K562 (cell line): ENCODE measurements around the gene KRTAP13-4. TPM values are rescaled to one million over a fixed set of nuclear protein-coding genes. Genes with fewer than 3 reads are reported as not detected.

Experiments
- ATAC-seq: fragments of 200-7000 bp; cut with Tn5 transposase; 3 replicates; pipeline ENCODE4 v1.9.1; 2020; ENCODE audit warnings: moderate library complexity
- BruUV-seq: library from RNA; stranded (reverse); fragments of 400-500 nt; replicated peaks from 2 replicates; lab custom pipeline; 2021; lab: Mats Ljungman, UMichigan
- CTCF ChIA-PET: fragments of 300-600 bp; formaldehyde crosslinking; extraction: SDS; loops from one replicate; lab custom pipeline; 2021; ENCODE audit warnings: low intra/inter-chr PET ratio; lab: Yijun Ruan, JAX
- POLR2A ChIA-PET: fragments of 300-600, 350-650 bp; sonication (Branson Sonifier 250); formaldehyde crosslinking; extraction: SDS; loops from one replicate; lab custom pipeline; 2021; ENCODE audit warnings: antibody characterized with exemption, inconsistent platforms; lab: Yijun Ruan, JAX
- DNase-seq, 4 experiments: peaks; one replicate each; pipeline versions ENCODE4 v3.0.0 to v3.0.0-alpha.2; 2011 to 2018; ENCODE audit warnings: low spot score in 3 of 4, mixed read lengths in 3 of 4; ENCODE audit errors: extremely low read depth in 1 of 4
- FAIRE-seq: peaks from 2 replicates; lab custom pipeline; 2011; peaks lifted over from hg19 to GRCh38; lab: Jason Lieb, UNC
- H2AFZ ChIP-seq: 2 replicates; pipeline ENCODE4 v1.6.0; 2011; ENCODE audit warnings: low read depth, low read length, control low read depth, inconsistent platforms
- H3K27ac ChIP-seq: fragments of 200-600 bp; 3 replicates; pipeline ENCODE4 v1.8.0; 2011; ENCODE audit warnings: low read depth, mild to moderate bottlenecking, control low read depth, inconsistent platforms, low read length, moderate library complexity, mixed read lengths; ENCODE audit errors: extremely low read depth
- H3K27me3 ChIP-seq, 2 experiments: fragments of 300-600 bp in 1 of 2; 2 replicates in 1 of 2; 3 replicates in 1 of 2; pipeline versions ENCODE4 v1.6.0 to v1.8.0; 2011; ENCODE audit warnings: inconsistent platforms in 2 of 2, low read length in 2 of 2, mild to moderate bottlenecking in 1 of 2, mixed read lengths in 1 of 2, moderate library complexity in 1 of 2; ENCODE audit not compliant: control insufficient read depth in 2 of 2, insufficient read depth in 2 of 2
- H3K36me3 ChIP-seq: fragments of 300-600 bp; 3 replicates; pipeline ENCODE4 v1.8.0; 2011; ENCODE audit warnings: mild to moderate bottlenecking, low read length, inconsistent platforms; ENCODE audit not compliant: control insufficient read depth, insufficient read depth
- H3K4me1 ChIP-seq, 2 experiments: fragments of 200-600 bp in 1 of 2; replicated peaks in 1 of 2; 2 replicates in 1 of 2; 3 replicates in 1 of 2; pipeline versions ENCODE4 v1.5.1 to v1.8.0; 2011; ENCODE audit warnings: inconsistent platforms in 2 of 2, low read length in 2 of 2, mild to moderate bottlenecking in 1 of 2, mixed read lengths in 1 of 2, moderate library complexity in 1 of 2; ENCODE audit not compliant: control insufficient read depth in 2 of 2, insufficient read depth in 2 of 2
- H3K4me2 ChIP-seq: 2 replicates; pipeline ENCODE4 v1.6.1; 2011; ENCODE audit warnings: low read length, control low read depth, inconsistent platforms, mixed read lengths; ENCODE audit not compliant: insufficient read depth
- H3K4me3 ChIP-seq: fragments of 200-600 bp; sonication (generic), shearing (Covaris generic); 2 replicates; pipeline ENCODE4 v1.5.1; 2016; ENCODE audit warnings: control low read depth, inconsistent platforms
- H3K79me2 ChIP-seq: fragments of 200-600 bp; 3 replicates; pipeline ENCODE4 v1.8.0; 2011; ENCODE audit warnings: low read length, inconsistent platforms; ENCODE audit not compliant: control insufficient read depth, insufficient read depth
- H3K9ac ChIP-seq, 2 experiments: 2 replicates each; pipeline versions ENCODE4 v1.6.0 to v1.6.1; 2011; ENCODE audit warnings: low read depth in 2 of 2, low read length in 2 of 2, control low read depth in 1 of 2, inconsistent platforms in 1 of 2, mild to moderate bottlenecking in 1 of 2, mixed read lengths in 1 of 2; ENCODE audit not compliant: insufficient read depth in 1 of 2
- H3K9me1 ChIP-seq: one replicate; pipeline ENCODE4 v1.6.0; 2011; ENCODE audit warnings: inconsistent platforms, mild to moderate bottlenecking, low read length, moderate library complexity; ENCODE audit not compliant: control insufficient read depth, insufficient read depth
- H3K9me3 ChIP-seq: replicated peaks from 2 replicates; pipeline ENCODE4 v1.5.1; 2011; ENCODE audit warnings: low read depth, low read length, inconsistent platforms; ENCODE audit not compliant: control insufficient read depth, insufficient read depth
- H4K20me1 ChIP-seq: replicated peaks from 2 replicates; pipeline ENCODE4 v1.6.1; 2011; ENCODE audit warnings: low read length, inconsistent platforms, mixed read lengths; ENCODE audit not compliant: control insufficient read depth, insufficient read depth
- CBFA2T3 ChIP-seq: fragments of 450-650 bp; IDR thresholded peaks from 2 replicates; pipeline ENCODE4 v1.6.1; 2017
- DMBX1 ChIP-seq: fragments of 250-450 bp; sonication (Bioruptor Pico); IDR thresholded peaks from 2 replicates; pipeline ENCODE4 v1.8.0; 2022; ENCODE audit warnings: inconsistent platforms, mild to moderate bottlenecking, moderate library complexity, borderline replicate concordance
- ILF3 ChIP-seq: fragments of 450-650 bp; IDR thresholded peaks from 2 replicates; pipeline ENCODE4 v1.6.1; 2018; ENCODE audit warnings: antibody characterized with exemption, mild to moderate bottlenecking, moderate library complexity, borderline replicate concordance
- PPARD ChIP-seq: fragments of 250-450 bp; sonication (Bioruptor Pico); IDR thresholded peaks from 2 replicates; pipeline ENCODE4 v1.8.0; 2022; ENCODE audit warnings: inconsistent platforms, mild to moderate bottlenecking, moderate library complexity
- THRAP3 ChIP-seq: fragments of 450-650 bp; IDR thresholded peaks from 2 replicates; pipeline ENCODE4 v1.6.1; 2016; ENCODE audit warnings: mild to moderate bottlenecking, inconsistent platforms, borderline replicate concordance
- XRCC4 ChIP-seq: IDR thresholded peaks from one replicate; pipeline ENCODE4 v1.6.1; 2011; ENCODE audit not compliant: insufficient read depth, insufficient read length; ENCODE audit errors: extremely low read depth
- ZNF445 ChIP-seq: fragments of 250-450 bp; sonication (Bioruptor Pico); IDR thresholded peaks from 2 replicates; pipeline ENCODE4 v1.4.0; 2020; ENCODE audit warnings: low read depth, mild to moderate bottlenecking, moderate library complexity
- WGBS: fragments of 100-300 bp; shearing (Covaris generic); methylation state at CpG from one replicate; pipeline ENCODE4 v1.1.6; 2016; ENCODE audit warnings: low coverage, mixed read lengths; ENCODE audit not compliant: insufficient coverage; ENCODE audit errors: missing lambda C conversion rate; 5-methylcytosine and 5-hydroxymethylcytosine counted together
- in situ Hi-C: fragments of 300-500 bp; cut with MboI; formaldehyde crosslinking; loops from 4 replicates; pipeline ENCODE4 v1.15.0; 2018; ENCODE audit warnings: inconsistent platforms, mixed read lengths
- intact Hi-C: fragments of 100-400 bp; cut with micrococcal nuclease; formaldehyde crosslinking; loops from 2 replicates; pipeline ENCODE4 v1.14.2; 2022
- polyA plus RNA-seq, 8 experiments: library from polyadenylated mRNA; depleted of rRNA in 4 of 8; stranded (reverse) in 5 of 8; unstranded in 3 of 8; fragments of >200 nt; fragmentation: Nextera tagmentation in 2 of 8; fragmentation: Illumina TruSeq in 1 of 8; extraction: Ambion mirVana in 2 of 8; extraction: Trizol in 1 of 8; gene quantifications; 2 replicates each; pipeline versions ENCODE4 v1.2.1 to v1.2.3, GENCODE V29; 2011 to 2014; ENCODE audit warnings: inconsistent platforms in 1 of 8, missing spikeins in 1 of 8
- total RNA-seq, 7 experiments: library from RNA; depleted of rRNA in 6 of 7; stranded (reverse); fragments of >200 nt in 6 of 7; fragmentation: Illumina TruSeq in 2 of 7; extraction: Trizol in 2 of 7; gene quantifications; 2 replicates each; pipeline versions ENCODE4 v1.2.1 to v1.2.3, GENCODE V29; 2011 to 2021; ENCODE audit warnings: low replicate concordance in 1 of 7
- TF ChIP-seq, protein P1 (sequence below): fragments of 200-800 bp; sonication (Bioruptor generic); IDR thresholded peaks from 2 replicates; pipeline ENCODE4 v1.6.1; 2016; ENCODE audit warnings: missing genetic modification characterization, missing compliant biosample characterization
- TF ChIP-seq, protein P2 (sequence below): sonication (generic); formaldehyde crosslinking; IDR thresholded peaks from 2 replicates; pipeline ENCODE4 v1.8.1; 2023; ENCODE audit warnings: mild to moderate bottlenecking, missing genetic modification reagents
- TF ChIP-seq, protein P3 (sequence below): fragments of 450-650 bp; IDR thresholded peaks from 2 replicates; pipeline ENCODE4 v1.6.1; 2017; ENCODE audit warnings: antibody characterized with exemption

The KRTAP13-4 gene
- total and polyA plus RNA-seq, 9 of the 15 experiments (the other 6 are each of a cell fraction or from before 2014, with no cell fraction given) = not detected

DNA sequence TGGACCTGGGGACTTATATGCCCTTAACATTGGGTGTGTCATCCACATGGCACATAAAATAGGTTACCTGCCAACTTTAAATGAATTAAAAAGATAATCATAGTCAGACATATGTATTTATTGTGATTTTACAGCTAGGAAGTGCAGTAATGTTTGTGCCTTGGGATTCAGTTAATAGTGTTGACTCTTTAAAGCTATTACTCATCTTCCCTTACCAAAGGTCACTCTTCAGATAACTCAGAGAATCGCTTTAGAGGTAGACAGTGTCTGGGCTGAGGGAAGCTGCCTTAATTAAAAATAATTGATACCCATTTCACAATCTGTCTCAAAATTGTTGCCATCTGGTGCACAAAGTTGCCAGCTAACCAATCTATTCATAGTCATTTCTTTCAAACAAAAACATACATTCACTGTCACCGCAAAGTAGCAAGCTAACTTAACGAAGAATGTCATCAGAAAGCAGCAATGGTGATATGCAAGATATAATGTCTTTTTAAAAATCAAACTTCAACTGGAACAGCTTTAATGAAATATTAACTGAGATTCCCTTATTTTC is 7.1 kb downstream of the KRTAP13-4 start:
- DNase-seq (no peak), FAIRE-seq (no peak), ATAC-seq (no peak)
- BruUV-seq = no TSS peak
- Histone ChIP-seq H3K9ac (no peak overlapping the region), H3K27ac (no peak overlapping the region), H3K4me2 (no peak overlapping the region), H3K79me2 (no peaks in the 10 kb centered on the region), H3K27me3 (no peaks in the 10 kb centered on the region), H3K36me3 (no peaks in the 10 kb centered on the region), H2AFZ (no peak overlapping the region), H3K4me3 (no peak overlapping the region), H4K20me1 (no peaks in the 10 kb centered on the region), H3K9me1 (no peaks in the 10 kb centered on the region), H3K9me3 (no peaks in the 10 kb centered on the region; the same call in 1 of the 2 replicates), H3K4me1 (no peaks in the 10 kb centered on the region)
- POLR2A ChIA-PET = no interaction called here
- in situ Hi-C loops (no loop called here), intact Hi-C loops (no loop called here)
- CTCF ChIA-PET = no interaction called here
- WGBS = 3% methylated on average over 3 of the region's 3 CpGs
- TF ChIP-seq PPARD (CRISPR knock-in tag) (no peak), CBFA2T3 (no peak), ZNF445 (CRISPR knock-in tag) (no peak), ILF3 (no peak), DMBX1 (CRISPR knock-in tag) (no peak), XRCC4 (no peak), THRAP3 (no peak)
- TF ChIP-seq, protein P1, sequence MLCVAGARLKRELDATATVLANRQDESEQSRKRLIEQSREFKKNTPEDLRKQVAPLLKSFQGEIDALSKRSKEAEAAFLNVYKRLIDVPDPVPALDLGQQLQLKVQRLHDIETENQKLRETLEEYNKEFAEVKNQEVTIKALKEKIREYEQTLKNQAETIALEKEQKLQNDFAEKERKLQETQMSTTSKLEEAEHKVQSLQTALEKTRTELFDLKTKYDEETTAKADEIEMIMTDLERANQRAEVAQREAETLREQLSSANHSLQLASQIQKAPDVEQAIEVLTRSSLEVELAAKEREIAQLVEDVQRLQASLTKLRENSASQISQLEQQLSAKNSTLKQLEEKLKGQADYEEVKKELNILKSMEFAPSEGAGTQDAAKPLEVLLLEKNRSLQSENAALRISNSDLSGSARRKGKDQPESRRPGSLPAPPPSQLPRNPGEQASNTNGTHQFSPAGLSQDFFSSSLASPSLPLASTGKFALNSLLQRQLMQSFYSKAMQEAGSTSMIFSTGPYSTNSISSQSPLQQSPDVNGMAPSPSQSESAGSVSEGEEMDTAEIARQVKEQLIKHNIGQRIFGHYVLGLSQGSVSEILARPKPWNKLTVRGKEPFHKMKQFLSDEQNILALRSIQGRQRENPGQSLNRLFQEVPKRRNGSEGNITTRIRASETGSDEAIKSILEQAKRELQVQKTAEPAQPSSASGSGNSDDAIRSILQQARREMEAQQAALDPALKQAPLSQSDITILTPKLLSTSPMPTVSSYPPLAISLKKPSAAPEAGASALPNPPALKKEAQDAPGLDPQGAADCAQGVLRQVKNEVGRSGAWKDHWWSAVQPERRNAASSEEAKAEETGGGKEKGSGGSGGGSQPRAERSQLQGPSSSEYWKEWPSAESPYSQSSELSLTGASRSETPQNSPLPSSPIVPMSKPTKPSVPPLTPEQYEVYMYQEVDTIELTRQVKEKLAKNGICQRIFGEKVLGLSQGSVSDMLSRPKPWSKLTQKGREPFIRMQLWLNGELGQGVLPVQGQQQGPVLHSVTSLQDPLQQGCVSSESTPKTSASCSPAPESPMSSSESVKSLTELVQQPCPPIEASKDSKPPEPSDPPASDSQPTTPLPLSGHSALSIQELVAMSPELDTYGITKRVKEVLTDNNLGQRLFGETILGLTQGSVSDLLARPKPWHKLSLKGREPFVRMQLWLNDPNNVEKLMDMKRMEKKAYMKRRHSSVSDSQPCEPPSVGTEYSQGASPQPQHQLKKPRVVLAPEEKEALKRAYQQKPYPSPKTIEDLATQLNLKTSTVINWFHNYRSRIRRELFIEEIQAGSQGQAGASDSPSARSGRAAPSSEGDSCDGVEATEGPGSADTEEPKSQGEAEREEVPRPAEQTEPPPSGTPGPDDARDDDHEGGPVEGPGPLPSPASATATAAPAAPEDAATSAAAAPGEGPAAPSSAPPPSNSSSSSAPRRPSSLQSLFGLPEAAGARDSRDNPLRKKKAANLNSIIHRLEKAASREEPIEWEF (CRISPR knock-in tag) = no peak
- TF ChIP-seq, protein P2, sequence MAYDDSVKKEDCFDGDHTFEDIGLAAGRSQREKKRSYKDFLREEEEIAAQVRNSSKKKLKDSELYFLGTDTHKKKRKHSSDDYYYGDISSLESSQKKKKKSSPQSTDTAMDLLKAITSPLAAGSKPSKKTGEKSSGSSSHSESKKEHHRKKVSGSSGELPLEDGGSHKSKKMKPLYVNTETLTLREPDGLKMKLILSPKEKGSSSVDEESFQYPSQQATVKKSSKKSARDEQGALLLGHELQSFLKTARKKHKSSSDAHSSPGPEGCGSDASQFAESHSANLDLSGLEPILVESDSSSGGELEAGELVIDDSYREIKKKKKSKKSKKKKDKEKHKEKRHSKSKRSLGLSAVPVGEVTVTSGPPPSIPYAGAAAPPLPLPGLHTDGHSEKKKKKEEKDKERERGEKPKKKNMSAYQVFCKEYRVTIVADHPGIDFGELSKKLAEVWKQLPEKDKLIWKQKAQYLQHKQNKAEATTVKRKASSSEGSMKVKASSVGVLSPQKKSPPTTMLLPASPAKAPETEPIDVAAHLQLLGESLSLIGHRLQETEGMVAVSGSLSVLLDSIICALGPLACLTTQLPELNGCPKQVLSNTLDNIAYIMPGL (CRISPR knock-in tag) = no peak
- TF ChIP-seq, protein P3, sequence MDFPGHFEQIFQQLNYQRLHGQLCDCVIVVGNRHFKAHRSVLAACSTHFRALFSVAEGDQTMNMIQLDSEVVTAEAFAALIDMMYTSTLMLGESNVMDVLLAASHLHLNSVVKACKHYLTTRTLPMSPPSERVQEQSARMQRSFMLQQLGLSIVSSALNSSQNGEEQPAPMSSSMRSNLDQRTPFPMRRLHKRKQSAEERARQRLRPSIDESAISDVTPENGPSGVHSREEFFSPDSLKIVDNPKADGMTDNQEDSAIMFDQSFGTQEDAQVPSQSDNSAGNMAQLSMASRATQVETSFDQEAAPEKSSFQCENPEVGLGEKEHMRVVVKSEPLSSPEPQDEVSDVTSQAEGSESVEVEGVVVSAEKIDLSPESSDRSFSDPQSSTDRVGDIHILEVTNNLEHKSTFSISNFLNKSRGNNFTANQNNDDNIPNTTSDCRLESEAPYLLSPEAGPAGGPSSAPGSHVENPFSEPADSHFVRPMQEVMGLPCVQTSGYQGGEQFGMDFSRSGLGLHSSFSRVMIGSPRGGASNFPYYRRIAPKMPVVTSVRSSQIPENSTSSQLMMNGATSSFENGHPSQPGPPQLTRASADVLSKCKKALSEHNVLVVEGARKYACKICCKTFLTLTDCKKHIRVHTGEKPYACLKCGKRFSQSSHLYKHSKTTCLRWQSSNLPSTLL = no peak
